GM18517 (cell line): ENCODE results near the gene TPH1.

Source experiments
- ATAC-seq: cut with Tn5 transposase; IDR thresholded peaks from one replicate; pipeline ENCODE4 v1.9.1; 2021; ENCODE audit warnings: mild to moderate bottlenecking, moderate library complexity; ENCODE audit not compliant: unreplicated experiment

The TPH1 gene

GRCh38 chr11:18046116-18046777 lies at the start of gene TPH1:
TSS of gene TPH1 (minus strand) at chr11:18046269. CDS start at chr11:18040762, 5,507 bp downstream.
- no peak for ATAC-seq

GRCh38 chr11:18093959-18094358 lies 47.9 kb upstream of the TPH1 start:
- ATAC-seq, result no peak

- no peak for ATAC-seq
Observed at GRCh38 chr11:18091731-18092130, 45.7 kb upstream of the TPH1 start.

GRCh38 chr11:18088966-18089365 lies 42.9 kb upstream of the TPH1 start:
- no peak for ATAC-seq

GRCh38 chr11:18088366-18088765 lies 42.3 kb upstream of the TPH1 start:
- no peak for ATAC-seq

- ATAC-seq, result no peak
Observed at GRCh38 chr11:18081551-18081950, 35.5 kb upstream of the TPH1 start.

GRCh38 chr11:18080451-18080850 lies 34.4 kb upstream of the TPH1 start:
- no peak for ATAC-seq

GRCh38 chr11:18078909-18079308 lies 32.8 kb upstream of the TPH1 start:
- ATAC-seq, result no peak

GRCh38 chr11:18075444-18075843 lies 29.4 kb upstream of the TPH1 start:
- no peak for ATAC-seq

GRCh38 chr11:18071098-18071705 lies 25.1 kb upstream of the TPH1 start:
- no peak for ATAC-seq

- ATAC-seq, result no peak
Observed at GRCh38 chr11:18067372-18067771, 21.3 kb upstream of the TPH1 start.

- no peak for ATAC-seq
Observed at GRCh38 chr11:18066626-18067025, 20.6 kb upstream of the TPH1 start.

GRCh38 chr11:18065572-18065971 lies 19.5 kb upstream of the TPH1 start:
- no peak for ATAC-seq

- no peak for ATAC-seq
Observed at GRCh38 chr11:18064450-18065054, 18.5 kb upstream of the TPH1 start.

- no peak for ATAC-seq
Observed at GRCh38 chr11:18063862-18064434, 17.9 kb upstream of the TPH1 start.

GRCh38 chr11:18063125-18063524 lies 17.1 kb upstream of the TPH1 start:
- ATAC-seq, result no peak

- no peak for ATAC-seq
Observed at GRCh38 chr11:18061351-18061750, 15.3 kb upstream of the TPH1 start.

- no peak for ATAC-seq
Observed at GRCh38 chr11:18056561-18057181, 10.6 kb upstream of the TPH1 start.

- ATAC-seq, result no peak
Observed at GRCh38 chr11:18054511-18055103, 8.5 kb upstream of the TPH1 start.

- no peak for ATAC-seq
Observed at GRCh38 chr11:18050848-18051247, 4.8 kb upstream of the TPH1 start.

- ATAC-seq, result no peak
Observed at GRCh38 chr11:18036456-18036855, 9.6 kb downstream of the TPH1 start.
